A673 (cell line): Measurements from ENCODE around the gene MITF. TPM values are rescaled to one million over a fixed set of nuclear protein-coding genes. Genes with fewer than 3 reads are reported as not detected.

ENCODE experiments used
- BruUV-seq: library from RNA; stranded (reverse); fragments of 400-500 nt; replicated peaks from 2 replicates; lab custom pipeline; 2021; lab: Mats Ljungman, UMichigan
- CTCF ChIA-PET: fragments of 300-600 bp; sonication (Branson Sonifier 250); formaldehyde crosslinking; loops from one replicate; lab custom pipeline; 2022; ENCODE audit warnings: antibody characterized with exemption; lab: Charles Lee
- POLR2A ChIA-PET: fragments of 300-600 bp; sonication (Branson Sonifier 250); formaldehyde crosslinking; loops from one replicate; lab custom pipeline; 2022; ENCODE audit warnings: antibody characterized with exemption; ENCODE audit not compliant: low non-redundant PET; lab: Charles Lee
- DNase-seq: peaks from one replicate; pipeline ENCODE4 v3.0.0-alpha.2; 2015; ENCODE audit warnings: low spot score
- H3K27ac ChIP-seq: fragments of 200-600 bp; sonication (generic); 2 replicates; pipeline ENCODE4 v1.5.1; 2016; ENCODE audit warnings: mixed run types, low read depth, mild to moderate bottlenecking, mixed read lengths, antibody characterized with exemption, low read length; ENCODE audit not compliant: poor library complexity, severe bottlenecking
- H3K27me3 ChIP-seq: fragments of 200-600 bp; sonication (generic); replicated peaks from 2 replicates; pipeline ENCODE4 v1.6.1; 2017; ENCODE audit warnings: mixed run types, low read depth, mild to moderate bottlenecking, mixed read lengths, antibody characterized with exemption, low read length; ENCODE audit not compliant: insufficient read depth, poor library complexity
- H3K36me3 ChIP-seq: fragments of 200-600 bp; sonication (generic); 2 replicates; pipeline ENCODE4 v1.6.1; 2016; ENCODE audit warnings: mixed run types, mild to moderate bottlenecking, mixed read lengths, antibody characterized with exemption, low read length; ENCODE audit not compliant: insufficient read depth, poor library complexity, severe bottlenecking
- H3K4me1 ChIP-seq: fragments of 200-600 bp; sonication (generic); 2 replicates; pipeline ENCODE4 v1.6.1; 2017; ENCODE audit warnings: mixed run types, mild to moderate bottlenecking, mixed read lengths, antibody characterized with exemption, low read length; ENCODE audit not compliant: insufficient read depth, poor library complexity, severe bottlenecking
- H3K4me3 ChIP-seq: fragments of 200-600 bp; sonication (generic); 2 replicates; pipeline ENCODE4 v1.5.1; 2016; ENCODE audit warnings: low read depth, mixed run types, mild to moderate bottlenecking, mixed read lengths, low read length; ENCODE audit not compliant: poor library complexity, severe bottlenecking
- H3K9me3 ChIP-seq: fragments of 200-600 bp; sonication (generic); 2 replicates; pipeline ENCODE4 v1.6.1; 2016; ENCODE audit warnings: mixed run types, low read depth, mild to moderate bottlenecking, mixed read lengths, antibody characterized with exemption, low read length; ENCODE audit not compliant: poor library complexity, severe bottlenecking
- CTCF ChIP-seq: fragments of 300-800, 200-600 bp; sonication (generic); conservative IDR thresholded peaks from 2 replicates; pipeline ENCODE4 v1.5.1; 2017; ENCODE audit warnings: low read depth, mild to moderate bottlenecking, antibody characterized with exemption, low read length, moderate library complexity, mixed read lengths
- EZH2 ChIP-seq: fragments of 200-600 bp; sonication (generic); IDR thresholded peaks from 2 replicates; pipeline ENCODE4 v1.6.1; 2017; ENCODE audit warnings: borderline replicate concordance, low read depth, mild to moderate bottlenecking, mixed read lengths, antibody characterized with exemption, low read length; ENCODE audit not compliant: poor library complexity, severe bottlenecking
- intact Hi-C: fragments of 100-400 bp; cut with micrococcal nuclease; formaldehyde crosslinking; loops from one replicate; pipeline ENCODE4 v1.10.0; 2022; ENCODE audit not compliant: unreplicated experiment
- total RNA-seq: library from RNA; stranded (reverse); gene quantifications from 2 replicates; pipeline ENCODE4 v1.2.3, GENCODE V29; 2021

Gene MITF
- total RNA-seq, 1 experiment from 2014 or later = 0.52 TPM

GRCh38 chr3:69999140-70000027 is 260.1 kb downstream of the MITF start, which contains the start of gene SAMMSON:
SAMMSON (plus strand) TSS chr3:69999733.
- DNase-seq = peak; percentile 3
- Histone ChIP-seq H3K4me1 (peaks cover 11% of the 10 kb centered on the region), H3K27me3 (no peaks in the 10 kb centered on the region), H3K36me3 (no peaks in the 10 kb centered on the region), H3K27ac (peak within 1 kb of the TSS; percentile 19), H3K4me3 (peak within 1 kb of the TSS; percentile 12), H3K9me3 (no peaks in the 10 kb centered on the region)
- no TSS peak for BruUV-seq
- POLR2A ChIA-PET = no interaction called here
- intact Hi-C loops = no loop called here
- CTCF ChIA-PET = no interaction called here
- TF ChIP-seq EZH2 = no peak
- TF ChIP-seq CTCF = no peak

- no peak overlapping the region for H3K27ac ChIP-seq
- POLR2A ChIA-PET = no interaction called here
These were observed 260.8 kb downstream of the MITF start for GRCh38 chr3:70000028-70000410.

GRCh38 chr3:70000563-70001081 is 261.4 kb downstream of the MITF start:
- H3K9me3 ChIP-seq = no peaks in the 10 kb centered on the region
- no peaks in the 10 kb centered on the region for H3K27me3 ChIP-seq
- ChIA-PET CTCF (no interaction called here), POLR2A (no interaction called here)
- H3K36me3 ChIP-seq = no peaks in the 10 kb centered on the region
- no peak overlapping the region for H3K27ac ChIP-seq
- H3K4me3 ChIP-seq = no peak overlapping the region
- H3K4me1 ChIP-seq = peaks cover 11% of the 10 kb centered on the region
- no peak for DNase-seq
- TF ChIP-seq EZH2 (no peak), CTCF (no peak)
- intact Hi-C loops = no loop called here
- no TSS peak for BruUV-seq

More at GRCh38 chr3:70000028-70000410, 260.8 kb downstream of the MITF start:
- Histone ChIP-seq H3K27me3 (no peaks in the 10 kb centered on the region), H3K4me1 (peaks cover 11% of the 10 kb centered on the region), H3K4me3 (no peak overlapping the region), H3K9me3 (no peaks in the 10 kb centered on the region), H3K36me3 (no peaks in the 10 kb centered on the region)
- intact Hi-C loops = no loop called here
- no TSS peak for BruUV-seq
- DNase-seq = no peak
- CTCF ChIA-PET = no interaction called here
- TF ChIP-seq EZH2 (no peak), CTCF (no peak)
